Measurements from ENCODE around the gene CACNG1. TPM values are rescaled to one million over a fixed set of nuclear protein-coding genes. Genes with fewer than 3 reads are reported as not detected.

The CACNG1 gene
- total RNA-seq, 1 donor from 2014 or later, result 0.18 TPM

DNA sequence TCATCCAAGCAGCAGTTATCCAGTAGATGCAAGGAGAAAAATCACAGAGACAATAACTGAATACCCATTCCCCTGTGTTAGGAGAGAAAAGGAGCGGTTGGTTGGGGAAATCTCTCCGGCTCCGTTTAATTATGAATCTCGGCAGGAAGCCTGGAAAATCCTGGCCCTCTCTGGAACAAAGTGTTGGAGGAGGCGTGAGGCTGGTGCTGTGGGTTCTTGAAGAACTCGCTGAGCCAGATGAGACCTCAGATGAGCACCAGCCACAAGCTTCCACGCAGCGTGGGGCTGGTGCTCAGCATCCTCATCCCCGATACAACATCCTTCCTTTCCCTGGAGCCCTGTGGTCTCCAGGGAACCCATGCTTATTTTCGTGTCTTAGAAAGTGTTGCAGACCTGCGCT is 40.2 kb upstream of the CACNG1 start:
- no peaks in the 10 kb centered on the region for H3K4me1 Mint-ChIP-seq
- H3K27ac Mint-ChIP-seq, result no peak overlapping the region
- H3K9me3 Mint-ChIP-seq, result peaks cover 13% of the 10 kb centered on the region
- peaks cover 9% of the 10 kb centered on the region for H3K36me3 Mint-ChIP-seq
- no peak overlapping the region for H3K4me3 Mint-ChIP-seq
- no peak for DNase-seq (ENCODE audit: low spot score in 2 of 2, unreplicated experiment in 2 of 2)
- TF ChIP-seq, protein P1, sequence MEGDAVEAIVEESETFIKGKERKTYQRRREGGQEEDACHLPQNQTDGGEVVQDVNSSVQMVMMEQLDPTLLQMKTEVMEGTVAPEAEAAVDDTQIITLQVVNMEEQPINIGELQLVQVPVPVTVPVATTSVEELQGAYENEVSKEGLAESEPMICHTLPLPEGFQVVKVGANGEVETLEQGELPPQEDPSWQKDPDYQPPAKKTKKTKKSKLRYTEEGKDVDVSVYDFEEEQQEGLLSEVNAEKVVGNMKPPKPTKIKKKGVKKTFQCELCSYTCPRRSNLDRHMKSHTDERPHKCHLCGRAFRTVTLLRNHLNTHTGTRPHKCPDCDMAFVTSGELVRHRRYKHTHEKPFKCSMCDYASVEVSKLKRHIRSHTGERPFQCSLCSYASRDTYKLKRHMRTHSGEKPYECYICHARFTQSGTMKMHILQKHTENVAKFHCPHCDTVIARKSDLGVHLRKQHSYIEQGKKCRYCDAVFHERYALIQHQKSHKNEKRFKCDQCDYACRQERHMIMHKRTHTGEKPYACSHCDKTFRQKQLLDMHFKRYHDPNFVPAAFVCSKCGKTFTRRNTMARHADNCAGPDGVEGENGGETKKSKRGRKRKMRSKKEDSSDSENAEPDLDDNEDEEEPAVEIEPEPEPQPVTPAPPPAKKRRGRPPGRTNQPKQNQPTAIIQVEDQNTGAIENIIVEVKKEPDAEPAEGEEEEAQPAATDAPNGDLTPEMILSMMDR (IDR thresholded peaks at IDR 0.05; ENCODE audit: unreplicated experiment), result no peak
- no peaks in the 10 kb centered on the region for H3K27me3 Mint-ChIP-seq (ENCODE audit: low read depth)

DNA sequence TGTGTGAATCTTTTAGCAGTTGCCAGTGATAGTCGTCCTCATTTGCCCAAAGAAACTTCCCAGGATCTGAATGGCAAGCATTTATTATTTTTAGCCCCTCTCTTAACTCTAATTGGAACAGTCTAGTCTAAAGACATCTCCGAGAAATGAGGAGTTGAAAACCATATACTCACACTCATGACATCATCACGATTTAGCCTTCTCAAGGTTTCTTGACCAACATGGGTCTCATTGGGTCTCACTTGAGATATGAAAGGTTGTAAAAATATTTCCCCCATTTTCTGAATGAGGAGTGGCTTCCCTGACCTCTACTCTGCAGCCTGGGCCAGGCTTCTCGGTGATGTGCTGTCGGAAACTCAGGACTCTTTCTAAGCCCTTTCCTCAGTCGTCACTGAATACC is 37.1 kb upstream of the CACNG1 start:
- H3K27me3 Mint-ChIP-seq (ENCODE audit: low read depth), result no peaks in the 10 kb centered on the region
- no peak overlapping the region for H3K4me3 Mint-ChIP-seq
- H3K4me1 Mint-ChIP-seq, result no peaks in the 10 kb centered on the region
- no peak overlapping the region for H3K27ac Mint-ChIP-seq
- H3K9me3 Mint-ChIP-seq, result peaks cover 5% of the 10 kb centered on the region
- no peak for DNase-seq (ENCODE audit: low spot score in 2 of 2, unreplicated experiment in 2 of 2)
- TF ChIP-seq, protein P1 (IDR thresholded peaks at IDR 0.05; ENCODE audit: unreplicated experiment), result no peak
- H3K36me3 Mint-ChIP-seq, result peaks cover 10% of the 10 kb centered on the region

DNA sequence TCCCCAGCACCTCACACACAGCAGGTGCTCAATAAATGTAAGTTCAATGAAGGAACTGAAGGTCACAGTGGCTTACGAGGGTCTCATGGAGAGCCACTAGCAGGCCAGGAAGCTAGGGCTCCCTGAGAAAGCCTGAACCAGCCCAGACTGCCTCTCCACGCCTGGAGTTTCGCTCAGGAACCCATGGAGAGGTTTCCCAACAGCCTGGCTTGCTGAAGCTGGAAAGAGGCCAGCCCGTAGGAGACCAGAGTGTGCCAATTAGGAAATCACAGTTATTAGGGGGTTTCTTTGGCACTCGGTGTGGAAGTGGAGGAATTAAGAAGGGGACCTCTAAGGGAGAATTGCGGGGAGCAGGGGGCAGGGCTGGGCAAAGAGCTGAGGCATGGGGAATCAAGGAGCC is 36.3 kb upstream of the CACNG1 start:
- TF ChIP-seq, protein P1 (IDR thresholded peaks at IDR 0.05; ENCODE audit: unreplicated experiment), result no peak
- no peak for DNase-seq (ENCODE audit: low spot score in 2 of 2, unreplicated experiment in 2 of 2)
- H3K9me3 Mint-ChIP-seq, result peaks cover 5% of the 10 kb centered on the region
- no peaks in the 10 kb centered on the region for H3K27me3 Mint-ChIP-seq (ENCODE audit: low read depth)
- H3K4me1 Mint-ChIP-seq, result no peaks in the 10 kb centered on the region
- H3K36me3 Mint-ChIP-seq, result peaks cover 10% of the 10 kb centered on the region
- H3K27ac Mint-ChIP-seq, result no peak overlapping the region
- no peak overlapping the region for H3K4me3 Mint-ChIP-seq

DNA sequence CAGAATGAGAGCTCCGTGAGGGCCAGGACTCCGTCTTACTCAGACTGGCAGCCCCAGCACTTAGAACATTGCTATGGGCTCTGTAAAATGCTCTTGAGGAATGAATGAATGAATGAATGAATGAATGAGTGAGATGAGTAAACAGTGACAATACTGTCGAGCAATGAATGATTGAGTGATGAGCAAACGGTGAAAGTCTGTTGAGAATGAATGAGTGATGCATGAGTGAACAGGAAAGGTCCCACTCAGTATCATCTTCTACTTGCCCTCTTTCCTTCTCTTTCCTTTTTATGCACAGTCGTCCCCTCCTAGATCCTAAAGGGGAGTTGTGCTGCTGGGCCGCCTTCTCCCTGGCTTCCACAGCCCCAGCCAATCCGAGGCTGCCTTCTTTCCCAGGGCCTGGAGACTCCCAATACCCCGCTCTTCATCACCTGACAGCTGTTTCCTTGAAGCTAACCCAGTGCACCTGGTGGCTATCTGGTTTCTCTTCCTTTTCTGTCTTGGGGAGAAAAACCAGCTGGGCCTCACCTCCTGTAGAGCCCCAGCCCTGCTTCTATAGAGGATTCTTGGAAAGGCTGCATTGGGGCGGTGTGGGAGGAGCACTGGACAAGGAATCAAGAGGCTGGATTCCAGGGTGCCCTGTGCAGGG is 32.7 kb upstream of the CACNG1 start:
- DNase-seq (ENCODE audit: low spot score in 2 of 2, unreplicated experiment in 2 of 2), result no peak
- Mint-ChIP-seq H3K9me3 (peaks cover 5% of the 10 kb centered on the region), H3K4me3 (no peak overlapping the region), H3K36me3 (peaks cover 10% of the 10 kb centered on the region), H3K27ac (no peak overlapping the region), H3K27me3 (ENCODE audit: low read depth) (no peaks in the 10 kb centered on the region), H3K4me1 (no peaks in the 10 kb centered on the region)
- TF ChIP-seq, protein P1 (IDR thresholded peaks at IDR 0.05; ENCODE audit: unreplicated experiment), result no peak

DNA sequence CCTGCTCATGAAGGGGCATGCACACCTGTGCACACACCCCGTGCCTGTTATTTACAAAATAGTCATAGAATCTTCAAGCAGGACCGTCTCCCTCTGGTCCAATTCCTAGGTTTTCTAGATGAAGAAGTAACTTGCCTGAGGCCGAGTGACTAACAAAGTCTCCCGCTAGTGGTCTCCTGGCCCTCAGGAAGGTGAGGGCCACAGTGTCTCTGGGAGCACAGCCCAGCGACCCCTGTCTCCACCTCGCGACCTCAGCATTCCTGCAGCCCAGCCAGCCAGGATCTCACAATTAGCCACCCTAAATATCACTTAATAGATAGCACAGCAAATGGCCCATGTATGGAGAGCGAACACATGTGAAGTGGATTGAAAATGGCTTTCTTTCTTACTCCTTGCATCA is 30.5 kb upstream of the CACNG1 start:
- Mint-ChIP-seq H3K27ac (no peak overlapping the region), H3K36me3 (peaks cover 8% of the 10 kb centered on the region), H3K9me3 (peaks cover 5% of the 10 kb centered on the region), H3K4me3 (no peak overlapping the region), H3K4me1 (peaks cover 7% of the 10 kb centered on the region), H3K27me3 (ENCODE audit: low read depth) (no peaks in the 10 kb centered on the region)
- no peak for DNase-seq (ENCODE audit: low spot score in 2 of 2, unreplicated experiment in 2 of 2)
- TF ChIP-seq, protein P1 (IDR thresholded peaks at IDR 0.05; ENCODE audit: unreplicated experiment), result no peak

DNA sequence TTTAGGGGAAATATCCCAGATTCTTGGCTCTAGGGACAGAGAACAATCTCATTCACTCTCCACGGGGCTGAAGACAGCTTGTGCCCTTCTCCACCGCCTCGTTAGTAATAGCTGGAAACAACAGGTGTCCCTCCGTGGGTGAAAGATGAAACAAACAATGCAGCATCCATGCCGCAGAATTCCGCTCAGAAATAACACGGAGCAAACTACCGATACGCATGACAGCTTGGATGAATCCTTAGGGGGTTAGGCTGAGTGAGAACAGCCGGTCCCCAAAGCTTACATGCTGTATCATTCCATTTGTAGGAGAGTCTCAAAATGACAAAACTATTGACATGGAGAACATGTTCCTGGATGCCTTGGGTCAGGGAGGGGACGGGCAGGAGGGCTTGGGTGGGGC is 29.4 kb upstream of the CACNG1 start:
- no peaks in the 10 kb centered on the region for H3K27me3 Mint-ChIP-seq (ENCODE audit: low read depth)
- peaks cover 2% of the 10 kb centered on the region for H3K36me3 Mint-ChIP-seq
- no peak overlapping the region for H3K27ac Mint-ChIP-seq
- TF ChIP-seq, protein P1 (IDR thresholded peaks at IDR 0.05; ENCODE audit: unreplicated experiment), result no peak
- peaks cover 2% of the 10 kb centered on the region for H3K9me3 Mint-ChIP-seq
- H3K4me1 Mint-ChIP-seq, result peaks cover 8% of the 10 kb centered on the region
- no peak overlapping the region for H3K4me3 Mint-ChIP-seq
- no peak for DNase-seq (ENCODE audit: low spot score in 2 of 2, unreplicated experiment in 2 of 2)

All from mesothelial cell of epicardium (in vitro differentiated cells).